ENCODE results near the gene MEF2C. TPM values are rescaled to one million over a fixed set of nuclear protein-coding genes. Genes with fewer than 3 reads are reported as not detected.

MEF2C gene
- total RNA-seq, 1 experiment from 2014 or later = 1.7 TPM

DNA sequence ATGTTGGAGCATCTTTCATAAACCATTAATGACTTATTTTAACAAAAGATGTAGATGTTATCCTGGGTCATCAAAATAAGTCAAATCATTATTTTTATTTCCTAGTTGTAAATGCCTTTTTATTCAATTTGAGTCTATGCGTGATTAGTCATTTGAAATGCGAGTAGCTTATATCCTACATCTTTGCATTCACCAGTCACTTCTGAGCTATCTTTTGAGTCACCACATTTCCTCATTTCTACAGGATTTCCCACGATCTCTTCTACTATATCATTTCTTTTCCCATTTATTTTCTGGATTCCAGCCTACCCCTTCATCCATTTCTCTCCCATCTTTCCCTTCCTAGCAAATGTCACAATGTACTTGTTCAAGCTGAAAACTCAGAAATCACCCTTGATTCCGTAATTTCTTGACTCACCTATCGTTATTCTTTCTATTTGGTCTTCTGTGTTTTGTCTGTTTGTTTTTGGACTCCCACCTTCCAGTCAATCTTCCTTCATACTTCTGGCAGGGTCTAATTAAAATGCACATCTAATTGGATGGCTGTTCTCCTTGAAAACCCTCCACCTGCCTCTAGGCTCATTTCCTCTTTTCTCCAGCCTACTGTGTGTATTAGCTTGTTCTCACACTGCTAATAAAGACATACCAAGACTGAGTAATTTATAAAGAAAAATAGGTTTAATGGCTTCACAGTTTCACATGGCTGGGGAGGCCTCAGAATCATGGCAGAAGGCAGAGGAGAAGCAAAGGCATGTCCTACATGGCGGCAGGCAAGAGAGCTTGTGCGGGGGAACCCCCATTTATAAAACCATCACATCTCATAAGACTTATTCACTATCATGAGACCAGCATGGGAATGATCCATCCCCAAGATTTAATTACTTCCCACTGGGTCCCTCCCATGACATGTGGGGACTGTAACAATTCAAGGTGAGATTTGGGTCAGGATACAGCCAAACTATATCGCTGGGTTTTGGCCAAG, 112.4 kb downstream of the MEF2C start (continued):
- TF ChIP-seq, protein P1, sequence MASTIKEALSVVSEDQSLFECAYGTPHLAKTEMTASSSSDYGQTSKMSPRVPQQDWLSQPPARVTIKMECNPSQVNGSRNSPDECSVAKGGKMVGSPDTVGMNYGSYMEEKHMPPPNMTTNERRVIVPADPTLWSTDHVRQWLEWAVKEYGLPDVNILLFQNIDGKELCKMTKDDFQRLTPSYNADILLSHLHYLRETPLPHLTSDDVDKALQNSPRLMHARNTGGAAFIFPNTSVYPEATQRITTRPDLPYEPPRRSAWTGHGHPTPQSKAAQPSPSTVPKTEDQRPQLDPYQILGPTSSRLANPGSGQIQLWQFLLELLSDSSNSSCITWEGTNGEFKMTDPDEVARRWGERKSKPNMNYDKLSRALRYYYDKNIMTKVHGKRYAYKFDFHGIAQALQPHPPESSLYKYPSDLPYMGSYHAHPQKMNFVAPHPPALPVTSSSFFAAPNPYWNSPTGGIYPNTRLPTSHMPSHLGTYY (CRISPR knock-in tag; IDR thresholded peaks at IDR 0.05) = no peak
- TF ChIP-seq ETV6 (CRISPR knock-in tag; IDR thresholded peaks at IDR 0.05) (no peak), NR1H2 (CRISPR knock-in tag; IDR thresholded peaks at IDR 0.05) (no peak)

DNA sequence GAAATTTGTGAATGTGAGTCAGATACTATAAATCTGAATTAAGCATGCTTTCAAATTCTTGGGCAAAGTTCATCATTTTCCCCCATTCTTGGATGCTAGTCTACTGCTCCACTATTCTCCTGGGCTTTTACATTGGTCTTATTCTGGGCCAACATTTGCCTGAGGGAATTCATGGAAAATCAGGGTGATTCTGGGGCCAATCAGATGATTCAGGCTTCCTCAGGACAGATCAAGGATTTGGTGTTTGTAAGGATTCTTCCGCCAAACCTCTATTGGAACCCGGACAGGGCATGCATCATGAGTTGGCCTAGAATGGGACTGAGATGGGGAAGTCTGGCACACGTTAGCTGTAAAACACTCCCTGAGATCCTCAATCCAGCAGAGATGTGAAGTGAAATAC, 113.8 kb downstream of the MEF2C start:
- CTCF ChIA-PET = no interaction called here
- DNase-seq (ENCODE audit: low spot score) = no peak

DNA sequence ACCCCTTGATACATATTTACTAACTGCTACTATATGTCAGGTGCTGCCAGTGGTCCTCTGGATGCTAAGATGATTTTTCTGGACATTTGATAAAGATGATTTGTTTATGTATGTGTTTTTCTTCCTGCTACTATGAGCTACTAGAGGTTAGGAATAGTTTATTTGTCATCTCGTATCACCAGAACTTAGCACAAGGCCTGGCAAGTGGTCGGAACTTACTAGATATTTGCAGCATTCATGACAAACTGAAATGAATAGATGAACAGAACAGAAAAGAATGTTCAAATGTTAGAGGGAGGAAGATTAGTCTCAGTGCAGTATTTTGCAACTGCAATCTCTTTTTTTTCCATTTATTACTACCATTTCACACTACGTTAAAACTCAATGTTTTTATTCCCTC, 114.6 kb downstream of the MEF2C start:
- ChIA-PET POLR2A (no interaction called here), CTCF (no interaction called here)
- Mint-ChIP-seq H3K36me3 (no peaks in the 10 kb centered on the region), H3K27ac (no peak overlapping the region), H3K4me3 (no peak overlapping the region), H3K9me3 (peaks cover 15% of the 10 kb centered on the region), H3K4me1 (no peaks in the 10 kb centered on the region), H3K27me3 (ENCODE audit: low read depth) (no peaks in the 10 kb centered on the region)
- no peak for TF ChIP-seq HMGA2 (CRISPR knock-in tag; IDR thresholded peaks at IDR 0.05)
- TF ChIP-seq, protein P1 (CRISPR knock-in tag; IDR thresholded peaks at IDR 0.05) = no peak
- DNase-seq (ENCODE audit: low spot score) (no peak), ATAC-seq (no peak)

More for the DNA sequence above, 113.8 kb downstream of the MEF2C start:
- Mint-ChIP-seq H3K27me3 (ENCODE audit: low read depth) (no peaks in the 10 kb centered on the region), H3K4me3 (no peak overlapping the region), H3K9me3 (peaks cover 11% of the 10 kb centered on the region), H3K36me3 (no peaks in the 10 kb centered on the region), H3K4me1 (no peaks in the 10 kb centered on the region), H3K27ac (no peak overlapping the region)
- ATAC-seq = no peak
- TF ChIP-seq ZNF671 (CRISPR knock-in tag; IDR thresholded peaks at IDR 0.05) = no peak
- TF ChIP-seq TP53 (CRISPR knock-in tag; IDR thresholded peaks at IDR 0.05) = no peak
- no peak for TF ChIP-seq FOXK1 (CRISPR knock-in tag; IDR thresholded peaks at IDR 0.05)
- TF ChIP-seq GTF2I (CRISPR knock-in tag; conservative IDR thresholded peaks at IDR 0.05) = no peak
- TF ChIP-seq, protein P2, sequence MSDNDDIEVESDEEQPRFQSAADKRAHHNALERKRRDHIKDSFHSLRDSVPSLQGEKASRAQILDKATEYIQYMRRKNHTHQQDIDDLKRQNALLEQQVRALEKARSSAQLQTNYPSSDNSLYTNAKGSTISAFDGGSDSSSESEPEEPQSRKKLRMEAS (CRISPR knock-in tag; IDR thresholded peaks at IDR 0.05) = no peak
- TF ChIP-seq MYBL2 (CRISPR knock-in tag; IDR thresholded peaks at IDR 0.05) = no peak
- no peak for TF ChIP-seq ZNF219 (CRISPR knock-in tag; IDR thresholded peaks at IDR 0.05; ENCODE audit: borderline replicate concordance)
- no peak for TF ChIP-seq CBFB (CRISPR knock-in tag; IDR thresholded peaks at IDR 0.05; ENCODE audit: low read depth)
- TF ChIP-seq, protein P3, sequence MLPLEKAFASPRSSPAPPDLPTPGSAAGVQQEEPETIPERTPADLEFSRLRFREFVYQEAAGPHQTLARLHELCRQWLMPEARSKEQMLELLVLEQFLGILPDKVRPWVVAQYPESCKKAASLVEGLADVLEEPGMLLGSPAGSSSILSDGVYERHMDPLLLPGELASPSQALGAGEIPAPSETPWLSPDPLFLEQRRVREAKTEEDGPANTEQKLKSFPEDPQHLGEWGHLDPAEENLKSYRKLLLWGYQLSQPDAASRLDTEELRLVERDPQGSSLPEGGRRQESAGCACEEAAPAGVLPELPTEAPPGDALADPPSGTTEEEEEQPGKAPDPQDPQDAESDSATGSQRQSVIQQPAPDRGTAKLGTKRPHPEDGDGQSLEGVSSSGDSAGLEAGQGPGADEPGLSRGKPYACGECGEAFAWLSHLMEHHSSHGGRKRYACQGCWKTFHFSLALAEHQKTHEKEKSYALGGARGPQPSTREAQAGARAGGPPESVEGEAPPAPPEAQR (CRISPR knock-in tag; IDR thresholded peaks at IDR 0.05) = no peak
- TF ChIP-seq FOXP1 (CRISPR knock-in tag; IDR thresholded peaks at IDR 0.05; ENCODE audit: borderline replicate concordance) = no peak
- TF ChIP-seq, protein P4, sequence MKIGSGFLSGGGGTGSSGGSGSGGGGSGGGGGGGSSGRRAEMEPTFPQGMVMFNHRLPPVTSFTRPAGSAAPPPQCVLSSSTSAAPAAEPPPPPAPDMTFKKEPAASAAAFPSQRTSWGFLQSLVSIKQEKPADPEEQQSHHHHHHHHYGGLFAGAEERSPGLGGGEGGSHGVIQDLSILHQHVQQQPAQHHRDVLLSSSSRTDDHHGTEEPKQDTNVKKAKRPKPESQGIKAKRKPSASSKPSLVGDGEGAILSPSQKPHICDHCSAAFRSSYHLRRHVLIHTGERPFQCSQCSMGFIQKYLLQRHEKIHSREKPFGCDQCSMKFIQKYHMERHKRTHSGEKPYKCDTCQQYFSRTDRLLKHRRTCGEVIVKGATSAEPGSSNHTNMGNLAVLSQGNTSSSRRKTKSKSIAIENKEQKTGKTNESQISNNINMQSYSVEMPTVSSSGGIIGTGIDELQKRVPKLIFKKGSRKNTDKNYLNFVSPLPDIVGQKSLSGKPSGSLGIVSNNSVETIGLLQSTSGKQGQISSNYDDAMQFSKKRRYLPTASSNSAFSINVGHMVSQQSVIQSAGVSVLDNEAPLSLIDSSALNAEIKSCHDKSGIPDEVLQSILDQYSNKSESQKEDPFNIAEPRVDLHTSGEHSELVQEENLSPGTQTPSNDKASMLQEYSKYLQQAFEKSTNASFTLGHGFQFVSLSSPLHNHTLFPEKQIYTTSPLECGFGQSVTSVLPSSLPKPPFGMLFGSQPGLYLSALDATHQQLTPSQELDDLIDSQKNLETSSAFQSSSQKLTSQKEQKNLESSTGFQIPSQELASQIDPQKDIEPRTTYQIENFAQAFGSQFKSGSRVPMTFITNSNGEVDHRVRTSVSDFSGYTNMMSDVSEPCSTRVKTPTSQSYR (CRISPR knock-in tag; IDR thresholded peaks at IDR 0.05) = no peak
- no peak for TF ChIP-seq CREM (CRISPR knock-in tag; IDR thresholded peaks at IDR 0.05)
- TF ChIP-seq ELF4 (CRISPR knock-in tag; IDR thresholded peaks at IDR 0.05; ENCODE audit: low read depth) = no peak
- no peak for TF ChIP-seq ZBTB21 (CRISPR knock-in tag; IDR thresholded peaks at IDR 0.05; ENCODE audit: borderline replicate concordance)
- TF ChIP-seq FOXJ3 (CRISPR knock-in tag; IDR thresholded peaks at IDR 0.05; ENCODE audit: borderline replicate concordance) = no peak
- no peak for TF ChIP-seq CREB1 (CRISPR knock-in tag; IDR thresholded peaks at IDR 0.05)
- no peak for TF ChIP-seq ZNF232 (CRISPR knock-in tag; IDR thresholded peaks at IDR 0.05)
- POLR2A ChIA-PET = no interaction called here
